Upper lobe of left lung (tissue), 4 donors: Measurements from ENCODE around the gene PTPRN2.

Experiments used
- CTCF ChIP-seq, 6 experiments: fragments of 450-650 bp in 4 of 6; fragments of 200-600 bp in 2 of 6; sonication (generic) in 2 of 6; IDR thresholded peaks; one replicate each; pipeline ENCODE4 v1.5.1; 2016 to 2019; ENCODE audit warnings: antibody characterized with exemption in 6 of 6
- POLR2A ChIP-seq, 4 donors: fragments of 450-650 bp; IDR thresholded peaks; one replicate each; pipeline ENCODE4 v1.5.1; 2016 to 2017; ENCODE audit warnings: antibody characterized with exemption in 4 of 4, mild to moderate bottlenecking in 2 of 4

GRCh38 chr7:158240801-158241200 is 346.8 kb downstream of the PTPRN2 start:
- TF ChIP-seq CTCF (IDR thresholded peaks at IDR 0.05) (no peak), POLR2A (IDR thresholded peaks at IDR 0.05) (no peak)
